ENCODE measurements around the gene CHRND. TPM values are rescaled to one million over a fixed set of nuclear protein-coding genes. Genes with fewer than 3 reads are reported as not detected.

The CHRND gene
- total and polyA plus RNA-seq, 2 of the 8 experiments (the other 6 are each of a cell fraction or from before 2014, with no cell fraction given) = 0.24 TPM; not detected in 1

GRCh38 chr2:232581725-232582124 lies 55.8 kb downstream of the CHRND start:
- H4K5ac ChIP-seq (ENCODE audit: insufficient read length, low read depth, low read length) = no peak overlapping the region
- peaks cover 0 to 19% (median 4%) of the 10 kb centered on the region in 4 experiments; a peak in 6 of 8 replicates for H3K36me3 ChIP-seq (ENCODE audit: control insufficient read depth in 2 of 4, insufficient read depth in 4 of 4, low read length in 3 of 4)
- no peaks in the 10 kb centered on the region; the same call in 1 of the 2 replicates for H3K79me1 ChIP-seq (ENCODE audit: low read depth, low read length)
- H2BK5ac ChIP-seq (ENCODE audit: low read depth, low read length) = no peak overlapping the region
- no peak overlapping the region for H2AK5ac ChIP-seq (ENCODE audit: low read depth, low read length)
- no peak overlapping the region for H4K91ac ChIP-seq (replicated peaks; ENCODE audit: insufficient read length, low read length)
- H3K79me2 ChIP-seq (ENCODE audit: control insufficient read depth in 1 of 2, insufficient read depth in 2 of 2, low read length in 2 of 2) = no peaks in the 10 kb centered on the region
- FAIRE-seq (no peak), DNase-seq (ENCODE audit: low read depth in 1 of 2, low spot score in 2 of 2) (no peak)
- H3K4ac ChIP-seq (replicated peaks; ENCODE audit: insufficient read length, low read depth, low read length) = no peak overlapping the region
- H3K4me2 ChIP-seq (ENCODE audit: insufficient read depth in 1 of 2, low read depth in 2 of 2, low read length in 2 of 2) = no peak overlapping the region
- peaks cover 0 to 1% of the 10 kb centered on the region in 2 experiments for H4K20me1 ChIP-seq (replicated peaks in 1 of 2; ENCODE audit: control insufficient read depth in 1 of 2, insufficient read depth in 2 of 2, low read length in 2 of 2)
- no peak overlapping the region for H3K56ac ChIP-seq (replicated peaks; ENCODE audit: insufficient read length, low read depth, low read length)
- H3K18ac ChIP-seq (ENCODE audit: extremely low read depth, low read length) = no peak overlapping the region
- no peak overlapping the region for H2BK120ac ChIP-seq (replicated peaks; ENCODE audit: low read depth, low read length)
- H2BK15ac ChIP-seq (ENCODE audit: low read length) = no peak overlapping the region
- no peak overlapping the region for H2AFZ ChIP-seq (ENCODE audit: low read length)
- no peak overlapping the region for H3K23ac ChIP-seq (ENCODE audit: insufficient read length)
- no peaks in the 10 kb centered on the region for H3K27me3 ChIP-seq (replicated peaks in 1 of 4; ENCODE audit: control insufficient read depth in 3 of 4, extremely low read depth in 1 of 4, insufficient read depth in 3 of 4, low read length in 3 of 4)
- ChIA-PET POLR2A (ENCODE audit: partially characterized antibody) (interaction anchor here (1.5 kb wide), 1 partner anchor 8 kb away, joined by 5 read pairs; no protein-coding TSS in a partner anchor), CTCF (ENCODE audit: partially characterized antibody) (interaction anchor here (0.6 to 2.5 kb wide), 4 partner anchors 10 to 29 kb away, joined by 3 to 11 read pairs (median 4); no protein-coding TSS in a partner anchor)
- no peak for TF ChIP-seq PHF8 (conservative IDR thresholded peaks at IDR 0.05; ENCODE audit: low read depth, low read length)
- TF ChIP-seq SIRT6 (IDR thresholded peaks at IDR 0.05; ENCODE audit: low read length) = no peak
- TF ChIP-seq RXRA (IDR thresholded peaks at IDR 0.05; ENCODE audit: insufficient read depth, low read depth, low read length) = no peak
- no peak for TF ChIP-seq GTF2F1 (IDR thresholded peaks at IDR 0.05; ENCODE audit: borderline replicate concordance, low read depth, low read length)
- TF ChIP-seq TBP (IDR thresholded peaks at IDR 0.05; ENCODE audit: low read depth, low read length) = no peak
- H4K8ac ChIP-seq (ENCODE audit: extremely low read depth, insufficient read depth, low read length) = no peak overlapping the region
- H3K9me3 ChIP-seq (ENCODE audit: insufficient read depth in 2 of 2, low read depth in 1 of 2, low read length in 1 of 2) = no peaks in the 10 kb centered on the region
- no peaks in the 10 kb centered on the region for H3K23me2 ChIP-seq (ENCODE audit: low read depth, low read length)
- no peak overlapping the region for H3K14ac ChIP-seq (ENCODE audit: insufficient read length)
- H3K27ac ChIP-seq (ENCODE audit: low read depth, low read length) = no peak overlapping the region
- H3K9ac ChIP-seq (replicated peaks in 1 of 4; ENCODE audit: extremely low read depth in 1 of 4, low read depth in 3 of 4, low read length in 3 of 4) = no peak overlapping the region
- no peak overlapping the region for H3K4me3 ChIP-seq (ENCODE audit: extremely low read depth in 1 of 4, insufficient read depth in 2 of 4, low read depth in 3 of 4, low read length in 4 of 4)
- H2BK20ac ChIP-seq (ENCODE audit: low read length) = no peak overlapping the region
- no peaks in the 10 kb centered on the region for H3K4me1 ChIP-seq (replicated peaks in 1 of 4; ENCODE audit: control insufficient read depth in 3 of 4, insufficient read depth in 4 of 4, low read length in 3 of 4)
- H2BK12ac ChIP-seq (ENCODE audit: low read depth, low read length) = no peak overlapping the region
